Motor neuron (in vitro differentiated cells): Measurements from ENCODE around the gene OMP. TPM values are rescaled to one million over a fixed set of nuclear protein-coding genes. Genes with fewer than 3 reads are reported as not detected.

Experiments used
- ATAC-seq, 8 experiments: fragments of 200-7000 bp; cut with Tn5 transposase; replicated peaks in 6 of 8; 2 replicates each; pipeline ENCODE4 v1.8.0; 2021; ENCODE audit warnings: mild to moderate bottlenecking in 8 of 8, moderate library complexity in 8 of 8
- H3K27ac ChIP-seq, 2 donors: fragments of 250-450 bp; sonication (Bioruptor Pico); 2 replicates each; pipeline ENCODE4 v1.9.0; 2021; ENCODE audit warnings: antibody characterized with exemption in 2 of 2, mild to moderate bottlenecking in 2 of 2, moderate library complexity in 1 of 2
- H3K4me1 ChIP-seq, 2 donors: fragments of 250-450 bp; sonication (Bioruptor Pico); replicated peaks in 1 of 2; 2 replicates each; pipeline ENCODE4 v1.6.1; 2021; ENCODE audit warnings: antibody characterized with exemption in 2 of 2, mild to moderate bottlenecking in 2 of 2, moderate library complexity in 1 of 2
- H3K4me3 ChIP-seq, 5 donors: fragments of 250-450 bp; sonication (Bioruptor Pico); 2 replicates each; pipeline ENCODE4 v1.9.0; 2021; ENCODE audit warnings: antibody characterized with exemption in 5 of 5, mild to moderate bottlenecking in 5 of 5, moderate library complexity in 4 of 5
- WGBS, 10 experiments: fragments of 450-650 bp; shearing (Covaris generic); methylation state at CpG; one replicate each; pipeline ENCODE4 v1.0.0; 2022; 5-methylcytosine and 5-hydroxymethylcytosine counted together
- in situ Hi-C, 9 experiments: fragments of 400-800 bp; cut with MboI; loops; one replicate each; pipeline ENCODE4 v1.15.0; 2021; ENCODE audit warnings: low sequenced_read_pairs in 9 of 9, low pct_unique_long_range_greater_than_20kb in 2 of 9; ENCODE audit not compliant: unreplicated experiment in 9 of 9
- total RNA-seq, 8 experiments: library from RNA; unstranded; fragments of 300-600 nt; gene quantifications; 2 replicates each; pipeline versions ENCODE4 v1.2.3 to v1.2.4, GENCODE V29; 2022

OMP gene
- total RNA-seq, 8 experiments from 2014 or later: 2.6 to 13.7 (median 11.0) TPM; not detected in 5

GRCh38 chr11:77126156-77126775, 23.6 kb downstream of the OMP start:
- Histone ChIP-seq H3K4me3 (no peak overlapping the region), H3K27ac (no peak overlapping the region), H3K4me1 (peaks cover 14 to 29% of the 10 kb centered on the region in 2 donors)
- no peak for ATAC-seq
- WGBS, 10 experiments: 0 to 80% (median 75%) methylated on average over 1 to 10 of the region's 17 CpGs; no CpG with 5 or more reads in 5 of the 10 experiments
- in situ Hi-C loops: no loop called here

GRCh38 chr11:77126861-77127234, 24.2 kb downstream of the OMP start:
- H3K4me1 ChIP-seq: peaks cover 14 to 34% of the 10 kb centered on the region in 2 donors
- H3K27ac ChIP-seq: no peak overlapping the region
- in situ Hi-C loops: no loop called here
- peak in 5 of 8 experiments; percentile 0 to 29 (median 3) for ATAC-seq
- H3K4me3 ChIP-seq: peak overlapping the region in 3 of 5 donors; percentile 22 to 26 (median 26)
- WGBS, 10 experiments: 0 to 83% (median 47%) methylated on average over 1 to 2 of the region's 10 CpGs; no CpG with 5 or more reads in 7 of the 10 experiments

DNA sequence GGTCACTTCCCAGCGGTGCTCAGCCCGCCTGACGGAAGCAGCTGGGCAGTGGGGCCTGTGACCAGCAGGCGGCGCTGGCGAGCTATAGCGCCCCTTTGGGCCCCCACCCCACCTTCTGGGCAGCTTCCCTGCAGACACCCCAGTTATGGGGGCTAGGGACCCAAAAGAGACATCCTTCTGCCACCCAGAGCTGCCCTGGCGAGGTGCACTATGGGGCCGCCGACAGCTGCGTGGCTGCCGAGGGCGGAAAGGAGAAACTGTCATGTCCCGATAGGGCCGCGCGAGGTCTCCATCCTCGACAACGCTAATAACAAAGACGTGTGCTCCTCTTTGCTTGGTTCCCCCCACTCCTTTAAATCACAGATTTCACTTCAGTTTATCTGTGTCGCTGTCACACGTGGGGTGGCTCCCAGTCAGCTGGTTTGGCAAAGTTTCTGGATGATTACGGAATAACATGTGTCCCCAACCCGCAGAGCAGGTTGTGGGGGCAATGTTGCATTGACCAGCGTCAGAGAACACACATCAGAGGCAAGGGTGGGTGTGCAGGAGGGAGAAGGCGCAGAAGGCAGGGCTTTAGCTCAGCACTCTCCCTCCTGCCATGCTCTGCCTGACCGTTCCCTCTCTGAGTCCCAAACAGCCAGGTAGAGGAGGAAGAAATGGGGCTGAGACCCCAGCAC, 24.7 kb downstream of the OMP start:
- Histone ChIP-seq H3K4me3 (peak overlapping the region; percentile 21 to 26 (median 25)), H3K27ac (peak overlapping the region; percentile 61 to 67), H3K4me1 (peaks cover 14 to 34% of the 10 kb centered on the region in 2 donors)
- 17 to 24% (median 20%) methylated on average over 1 to 13 of the region's 27 CpGs; no CpG with 5 or more reads in 5 of the 10 experiments for WGBS, 10 experiments
- in situ Hi-C loops: no loop called here
- ATAC-seq: peak; percentile 29 to 71 (median 50)

DNA sequence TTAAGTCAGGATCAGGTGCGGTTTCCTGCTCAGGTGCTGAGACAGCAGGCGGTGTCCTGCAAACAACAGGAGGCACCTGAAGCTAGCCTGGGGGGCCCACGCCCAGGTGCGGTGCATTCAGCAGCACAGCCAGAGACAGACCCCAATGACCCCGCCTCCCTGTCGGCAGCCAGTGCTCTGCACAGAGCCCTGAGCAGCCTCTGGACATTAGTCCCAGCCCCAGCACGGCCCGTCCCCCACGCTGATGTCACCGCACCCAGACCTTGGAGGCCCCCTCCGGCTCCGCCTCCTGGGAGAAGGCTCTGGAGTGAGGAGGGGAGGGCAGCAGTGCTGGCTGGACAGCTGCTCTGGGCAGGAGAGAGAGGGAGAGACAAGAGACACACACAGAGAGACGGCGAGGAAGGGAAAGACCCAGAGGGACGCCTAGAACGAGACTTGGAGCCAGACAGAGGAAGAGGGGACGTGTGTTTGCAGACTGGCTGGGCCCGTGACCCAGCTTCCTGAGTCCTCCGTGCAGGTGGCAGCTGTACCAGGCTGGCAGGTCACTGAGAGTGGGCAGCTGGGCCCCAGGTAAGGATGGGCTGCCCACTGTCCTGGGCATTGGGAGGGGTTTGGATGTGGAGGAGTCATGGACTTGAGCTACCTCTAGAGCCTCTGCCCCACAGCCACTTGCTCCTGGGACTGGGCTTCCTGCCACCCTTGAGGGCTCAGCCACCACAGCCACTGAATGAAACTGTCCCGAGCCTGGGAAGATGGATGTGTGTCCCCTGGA, 25.5 kb downstream of the OMP start, which contains the start of gene MYO7A:
Gene MYO7A (plus strand): TSS at position 327 of the 772 bp plus-strand sequence. CDS start 2,389 bp downstream, outside the sequence.
- Histone ChIP-seq H3K4me3 (peak within 1 kb of the TSS; percentile 21 to 26 (median 25)), H3K27ac (peak within 1 kb of the TSS; percentile 61 to 67), H3K4me1 (peaks cover 14 to 34% of the 10 kb centered on the region in 2 donors)
- ATAC-seq: peak; percentile 70 to 97 (median 94)
- in situ Hi-C loops: no loop called here
- whole genome bisulfite sequencing, 10 experiments: 14 to 90% (median 76%) methylated on average over 2 to 9 of the region's 20 CpGs; no CpG with 5 or more reads in 7 of the 10 experiments

DNA sequence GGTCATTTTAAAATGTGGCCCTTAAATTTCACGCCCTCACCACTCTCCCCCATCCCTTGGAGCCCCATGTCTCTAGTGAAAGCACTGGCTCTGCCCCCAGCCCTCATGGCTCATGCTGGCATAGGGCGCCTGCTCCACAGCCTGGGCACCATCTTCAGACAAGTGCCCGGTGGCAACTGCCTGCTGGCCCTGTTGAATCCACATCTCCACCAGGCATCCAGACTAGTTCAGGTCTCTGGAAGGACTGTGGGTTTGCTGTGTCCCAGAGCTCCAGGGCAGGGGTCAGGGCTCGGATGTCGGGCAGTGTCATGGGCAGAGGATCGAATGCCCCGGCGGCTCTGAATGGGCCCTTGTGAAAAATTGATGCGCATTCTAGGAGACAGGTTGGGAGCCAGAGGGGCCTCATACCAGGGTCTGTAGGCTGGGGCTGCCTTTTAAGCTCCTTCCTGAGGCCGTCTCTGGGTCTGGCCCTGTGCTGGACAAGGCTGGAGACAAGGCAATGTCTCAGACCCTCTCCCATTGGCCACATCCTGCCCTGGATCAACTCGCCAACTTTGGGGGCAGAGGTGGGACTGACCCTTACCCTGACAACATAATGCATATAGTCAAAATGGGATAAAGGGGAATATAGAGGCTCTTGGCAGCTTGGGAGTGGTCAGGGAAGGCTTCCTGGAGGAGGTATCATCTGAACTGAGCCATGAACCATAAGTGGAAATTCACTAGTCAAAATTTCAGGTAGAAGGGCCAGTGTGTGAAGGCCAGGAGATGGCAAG, 26.6 kb downstream of the OMP start:
- ATAC-seq: no peak
- in situ Hi-C loops: no loop called here
- WGBS, 10 experiments: 60 to 100% (median 76%) methylated on average over 1 to 7 of the region's 11 CpGs; no CpG with 5 or more reads in 4 of the 10 experiments
- H3K4me3 ChIP-seq: no peak overlapping the region
- peaks cover 14 to 34% of the 10 kb centered on the region in 2 donors for H3K4me1 ChIP-seq
- H3K27ac ChIP-seq: no peak overlapping the region

- Histone ChIP-seq H3K4me3 (no peak overlapping the region), H3K27ac (no peak overlapping the region), H3K4me1 (peaks cover 14 to 34% of the 10 kb centered on the region in 2 donors)
- no peak for ATAC-seq
- whole genome bisulfite sequencing, 10 experiments: 50 to 100% (median 85%) methylated on average over 1 to 2 of the region's 11 CpGs; no CpG with 5 or more reads in 4 of the 10 experiments
- in situ Hi-C loops: no loop called here
These were observed 27.5 kb downstream of the OMP start for GRCh38 chr11:77129842-77130756.

DNA sequence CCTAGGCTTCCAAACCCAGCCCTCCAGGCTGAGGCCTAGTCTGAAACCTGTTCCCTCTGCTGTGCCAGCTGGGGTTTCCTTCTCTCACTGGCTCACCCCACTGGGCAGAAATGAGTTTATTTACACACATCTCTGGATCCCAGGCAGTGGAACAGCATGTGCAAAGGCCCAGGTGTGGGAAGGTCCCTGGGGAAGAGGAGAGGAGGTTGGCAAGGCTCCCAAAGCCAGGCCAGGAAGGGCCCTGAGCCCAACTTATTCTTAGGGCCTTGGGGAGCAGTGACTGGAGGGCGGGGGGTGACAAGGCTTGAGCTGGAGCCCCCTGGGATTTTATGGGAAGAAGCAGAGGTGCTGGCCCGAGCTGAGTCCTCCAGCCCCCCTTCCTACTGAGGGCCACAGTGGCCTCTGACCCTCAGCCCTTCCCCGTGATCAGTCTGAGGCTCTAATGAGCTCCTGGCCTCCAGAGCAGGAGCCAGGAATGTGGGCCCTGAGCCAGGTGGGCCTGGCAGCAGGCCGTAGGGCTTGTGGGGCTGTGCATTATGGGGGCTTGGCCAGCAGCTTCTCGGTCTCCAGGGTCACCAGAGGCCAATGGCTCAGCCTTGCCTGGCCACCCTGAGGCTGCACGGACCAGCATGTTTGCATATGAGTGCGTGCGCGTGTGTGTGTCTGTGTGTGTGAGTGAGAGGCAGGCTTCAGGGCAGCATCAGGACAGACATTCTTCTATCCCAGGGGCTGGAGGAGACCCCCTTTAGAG, 28.3 kb downstream of the OMP start:
- Histone ChIP-seq H3K4me1 (peaks cover 14 to 34% of the 10 kb centered on the region in 2 donors), H3K4me3 (no peak overlapping the region), H3K27ac (peak overlapping the region in 1 of 2 donors; percentile 9)
- 0 to 80% (median 51%) methylated on average over 1 to 6 of the region's 9 CpGs; no CpG with 5 or more reads in 6 of the 10 experiments for whole genome bisulfite sequencing, 10 experiments
- in situ Hi-C loops: no loop called here
- ATAC-seq: peak in 2 of 8 experiments; percentile 6 to 34

- peaks cover 14 to 29% of the 10 kb centered on the region in 2 donors for H3K4me1 ChIP-seq
- in situ Hi-C loops: no loop called here
- no peak for ATAC-seq
- WGBS, 10 experiments: 7 to 88% (median 80%) methylated on average over 1 to 3 of the region's 6 CpGs; no CpG with 5 or more reads in 5 of the 10 experiments
- peak overlapping the region in 1 of 2 donors; percentile 9 for H3K27ac ChIP-seq
- H3K4me3 ChIP-seq: no peak overlapping the region
These were observed 28.9 kb downstream of the OMP start for GRCh38 chr11:77131560-77131959.

GRCh38 chr11:77135069-77135468, 32.4 kb downstream of the OMP start:
- H3K27ac ChIP-seq: no peak overlapping the region
- in situ Hi-C loops: no loop called here
- ATAC-seq: no peak
- H3K4me3 ChIP-seq: no peak overlapping the region
- peaks cover 0 to 11% of the 10 kb centered on the region in 2 donors for H3K4me1 ChIP-seq
- 0 to 50% (median 13%) methylated on average over 1 of the region's 2 CpGs; no CpG with 5 or more reads in 3 of the 10 experiments for WGBS, 10 experiments

GRCh38 chr11:77136074-77136473, 33.4 kb downstream of the OMP start:
- no peak overlapping the region for H3K4me3 ChIP-seq
- peaks cover 0 to 7% of the 10 kb centered on the region in 2 donors for H3K4me1 ChIP-seq
- ATAC-seq: no peak
- 40 to 100% (median 73%) methylated on average over 1 to 8 of the region's 8 CpGs for WGBS, 10 experiments
- no peak overlapping the region for H3K27ac ChIP-seq
- in situ Hi-C loops: no loop called here

- ATAC-seq: no peak
- no peak overlapping the region for H3K27ac ChIP-seq
- WGBS, 10 experiments: 94 to 100% (median 100%) methylated on average over 1 to 3 of the region's 12 CpGs; no CpG with 5 or more reads in 4 of the 10 experiments
- H3K4me3 ChIP-seq: no peak overlapping the region
- no peaks in the 10 kb centered on the region for H3K4me1 ChIP-seq
- in situ Hi-C loops: no loop called here
These were observed 34.3 kb downstream of the OMP start for GRCh38 chr11:77136784-77137420.
